Esophagus mucosa (tissue), 1 donor: ENCODE measurements around the gene ZNF687. TPM values are rescaled to one million over a fixed set of nuclear protein-coding genes. Genes with fewer than 3 reads are reported as not detected.

Source experiments
- ATAC-seq: fragments of 200-7000 bp; cut with Tn5 transposase; one replicate; pipeline ENCODE4 v1.9.1; 2020
- total RNA-seq: library from RNA; stranded (reverse); gene quantifications from one replicate; pipeline ENCODE4 v1.2.4, GENCODE V29; 2023
- donor health status: DM: yes; HTN: yes; CAD: no.

ZNF687 gene
- total RNA-seq, 1 donor from 2014 or later: 12.6 TPM

- peak; percentile 1 for ATAC-seq
Observed at GRCh38 chr1:151282883-151283725, 1.0 kb downstream of the ZNF687 start.

- ATAC-seq: no peak
Observed at GRCh38 chr1:151284013-151284577, 2.0 kb downstream of the ZNF687 start.

- no peak for ATAC-seq
Observed at GRCh38 chr1:151286619-151287340, 4.7 kb downstream of the ZNF687 start.

GRCh38 chr1:151287341-151287699, 5.2 kb downstream of the ZNF687 start:
- no peak for ATAC-seq

GRCh38 chr1:151287767-151288500, 5.8 kb downstream of the ZNF687 start:
- ATAC-seq: no peak

GRCh38 chr1:151288502-151288901, 6.4 kb downstream of the ZNF687 start:
- ATAC-seq: no peak

GRCh38 chr1:151289080-151289935, 7.2 kb downstream of the ZNF687 start:
- ATAC-seq: no peak

- ATAC-seq: peak; percentile 5
Observed at GRCh38 chr1:151289991-151290708, 8.1 kb downstream of the ZNF687 start.

- ATAC-seq: no peak
Observed at GRCh38 chr1:151290709-151291303, 8.7 kb downstream of the ZNF687 start.

- no peak for ATAC-seq
Observed at GRCh38 chr1:151292207-151293030, 10.3 kb downstream of the ZNF687 start.

GRCh38 chr1:151293093-151293492, 11.0 kb downstream of the ZNF687 start:
- ATAC-seq: no peak

- ATAC-seq: no peak
Observed at GRCh38 chr1:151294742-151295462, 12.8 kb downstream of the ZNF687 start.

- no peak for ATAC-seq
Observed at GRCh38 chr1:151309811-151310323, 27.8 kb downstream of the ZNF687 start.

- no peak for ATAC-seq
Observed at GRCh38 chr1:151311011-151311410, 28.9 kb downstream of the ZNF687 start.

GRCh38 chr1:151311589-151312331, 29.7 kb downstream of the ZNF687 start:
- ATAC-seq: peak; percentile 99

GRCh38 chr1:151312411-151312810, 30.3 kb downstream of the ZNF687 start:
- no peak for ATAC-seq

- ATAC-seq: no peak
Observed at GRCh38 chr1:151312826-151313225, 30.7 kb downstream of the ZNF687 start.

GRCh38 chr1:151313501-151313900, 31.4 kb downstream of the ZNF687 start:
- ATAC-seq: no peak
